CD4-positive, alpha-beta memory T cell (primary cell): Measurements from ENCODE around the gene FAR2. TPM values are rescaled to one million over a fixed set of nuclear protein-coding genes. Genes with fewer than 3 reads are reported as not detected.
"Not testable (repeated sequence)": the region's sequence is repeated elsewhere in the genome, so short reads cannot be mapped to it uniquely, and the experiment has no call there.

Experiments
- CTCF ChIA-PET: fragments of 350-600 bp; sonication (Branson Sonifier 250); formaldehyde crosslinking; loops from one replicate; lab custom pipeline; 2021; ENCODE audit warnings: inconsistent platforms; ENCODE audit not compliant: partially characterized antibody; lab: Charles Lee
- POLR2A ChIA-PET: fragments of 350-600 bp; sonication (Branson Sonifier 250); formaldehyde crosslinking; loops from one replicate; lab custom pipeline; 2021; ENCODE audit not compliant: partially characterized antibody; lab: Charles Lee
- DNase-seq, 5 donors: peaks; one replicate each; pipeline versions ENCODE4 v3.0.0 to v3.0.0-alpha.2; 2020 to 2022; ENCODE audit warnings: mixed read lengths in 1 of 5
- H3K27ac ChIP-seq: one replicate; pipeline ENCODE4 v1.7.0; 2013; ENCODE audit warnings: low read depth, low read length
- H3K27me3 ChIP-seq: 2 replicates; pipeline ENCODE4 v1.7.0; 2013; ENCODE audit warnings: mild to moderate bottlenecking, low read length, moderate library complexity; ENCODE audit not compliant: insufficient read depth
- H3K36me3 ChIP-seq: 2 replicates; pipeline ENCODE4 v1.7.0; 2013; ENCODE audit warnings: mild to moderate bottlenecking, low read length, moderate library complexity; ENCODE audit not compliant: insufficient read depth
- H3K4me1 ChIP-seq: 2 replicates; pipeline ENCODE4 v1.7.0; 2013; ENCODE audit warnings: mild to moderate bottlenecking, low read length, moderate library complexity; ENCODE audit not compliant: insufficient read depth
- H3K4me3 ChIP-seq, 2 donors: one replicate each; pipeline ENCODE4 v1.7.0; 2013; ENCODE audit warnings: low read length in 2 of 2, mild to moderate bottlenecking in 1 of 2
- H3K9me3 ChIP-seq, 2 donors: one replicate each; pipeline ENCODE4 v1.7.0; 2013; ENCODE audit warnings: low read length in 2 of 2, control low read depth in 1 of 2; ENCODE audit not compliant: control insufficient read depth in 1 of 2
- H3K27ac Mint-ChIP-seq, 7 donors: one replicate each; pipeline ENCODE4 v1.8.0; 2020 to 2021; ENCODE audit warnings: mixed read lengths in 7 of 7, mild to moderate bottlenecking in 6 of 7, inconsistent platforms in 3 of 7, moderate library complexity in 3 of 7
- H3K27me3 Mint-ChIP-seq, 2 donors: one replicate each; pipeline ENCODE4 v1.8.0; 2020 to 2021; ENCODE audit warnings: mixed read lengths in 2 of 2
- H3K36me3 Mint-ChIP-seq, 2 donors: one replicate each; pipeline ENCODE4 v1.8.0; 2020 to 2021; ENCODE audit warnings: mixed read lengths in 2 of 2, inconsistent platforms in 1 of 2, mild to moderate bottlenecking in 1 of 2
- H3K4me1 Mint-ChIP-seq, 4 donors: one replicate each; pipeline ENCODE4 v1.8.0; 2020 to 2021; ENCODE audit warnings: mixed read lengths in 4 of 4, mild to moderate bottlenecking in 1 of 4
- H3K4me3 Mint-ChIP-seq, 8 donors: one replicate each; pipeline ENCODE4 v1.8.0; 2020 to 2021; ENCODE audit warnings: mixed read lengths in 8 of 8, mild to moderate bottlenecking in 7 of 8, moderate library complexity in 6 of 8, inconsistent platforms in 3 of 8
- H3K9me3 Mint-ChIP-seq, 8 donors: one replicate each; pipeline ENCODE4 v1.8.0; 2020 to 2021; ENCODE audit warnings: mixed read lengths in 8 of 8, mild to moderate bottlenecking in 5 of 8, inconsistent platforms in 3 of 8, moderate library complexity in 1 of 8
- intact Hi-C: fragments of 100-400 bp; cut with micrococcal nuclease; formaldehyde crosslinking; loops from one replicate; pipeline ENCODE4 v1.15.1; 2023
- polyA plus RNA-seq, 2 donors: library from polyadenylated mRNA; unstranded; fragments of 300-500 nt; fragmentation: Illumina TruSeq; gene quantifications; one replicate each; pipeline ENCODE4 v1.2.3, GENCODE V29; 2021
- total RNA-seq, 2 experiments: library from RNA; stranded (reverse); gene quantifications; one replicate each; pipeline ENCODE4 v1.2.3, GENCODE V29; 2021

The FAR2 gene
- total and polyA plus RNA-seq, 4 experiments from 2014 or later: 6.2 to 10.6 (median 10.0) TPM

GRCh38 chr12:29374913-29375312 lies 225.8 kb downstream of the FAR2 start:
- Mint-ChIP-seq H3K4me3 (no peak overlapping the region), H3K27ac (no peak overlapping the region), H3K4me1 (peaks cover 24 to 41% (median 32%) of the 10 kb centered on the region in 4 donors), H3K36me3 (peaks cover 9 to 16% of the 10 kb centered on the region in 2 donors), H3K27me3 (no peaks in the 10 kb centered on the region), H3K9me3 (no peaks in the 10 kb centered on the region)
- Histone ChIP-seq H3K9me3 (no peaks in the 10 kb centered on the region), H3K27ac (no peak overlapping the region), H3K4me1 (peaks cover 30% of the 10 kb centered on the region), H3K27me3 (no peaks in the 10 kb centered on the region), H3K36me3 (no peaks in the 10 kb centered on the region), H3K4me3 (no peak overlapping the region)
- ChIA-PET POLR2A (no interaction called here), CTCF (interaction anchor here (1.6 to 2.4 kb wide), 2 partner anchors 53 to 57 kb away, joined by 3 to 9 read pairs; no protein-coding TSS in a partner anchor)
- intact Hi-C loops: no loop called here
- DNase-seq: no peak

GRCh38 chr12:29376118-29376517 lies 227.0 kb downstream of the FAR2 start:
- no peak overlapping the region for H3K4me3 Mint-ChIP-seq
- peaks cover 27 to 50% (median 40%) of the 10 kb centered on the region in 4 donors for H3K4me1 Mint-ChIP-seq
- H3K9me3 Mint-ChIP-seq: no peaks in the 10 kb centered on the region
- Histone ChIP-seq H3K9me3 (no peaks in the 10 kb centered on the region), H3K27ac (no peak overlapping the region), H3K36me3 (no peaks in the 10 kb centered on the region), H3K4me3 (no peak overlapping the region), H3K27me3 (no peaks in the 10 kb centered on the region), H3K4me1 (peaks cover 35% of the 10 kb centered on the region)
- peaks cover 8 to 18% of the 10 kb centered on the region in 2 donors for H3K36me3 Mint-ChIP-seq
- intact Hi-C loops: no loop called here
- H3K27ac Mint-ChIP-seq: peak overlapping the region in 3 of 7 donors; percentile 5 to 67 (median 17)
- H3K27me3 Mint-ChIP-seq: no peaks in the 10 kb centered on the region
- ChIA-PET CTCF (interaction anchor here (1.3 to 2.4 kb wide), 3 partner anchors 21 to 56 kb away, joined by 3 to 9 read pairs (median 3); no protein-coding TSS in a partner anchor), POLR2A (interaction anchor here (0.9 kb wide), 1 partner anchor 14 kb away, joined by 7 read pairs; no protein-coding TSS in a partner anchor)
- DNase-seq: no peak

- Histone ChIP-seq H3K4me1 (peaks cover 27% of the 10 kb centered on the region), H3K36me3 (no peaks in the 10 kb centered on the region), H3K27ac (peak within 1 kb of the TSS; percentile 95), H3K9me3 (no peaks in the 10 kb centered on the region), H3K4me3 (peak within 1 kb of the TSS; percentile 92 to 100), H3K27me3 (no peaks in the 10 kb centered on the region)
- peak within 1 kb of the TSS; percentile 89 to 98 (median 94) for H3K4me3 Mint-ChIP-seq
- H3K27me3 Mint-ChIP-seq: no peaks in the 10 kb centered on the region
- H3K4me1 Mint-ChIP-seq: peaks cover 24 to 57% (median 46%) of the 10 kb centered on the region in 4 donors
- H3K9me3 Mint-ChIP-seq: no peaks in the 10 kb centered on the region
- peak within 1 kb of the TSS; percentile 94 to 99 (median 98) for H3K27ac Mint-ChIP-seq
- CTCF ChIA-PET: interaction anchor here (1.4 to 1.6 kb wide), 2 partner anchors 47 to 277 kb away, joined by 6 to 12 read pairs; no protein-coding TSS in a partner anchor
- intact Hi-C loops: loop anchor here (1.0 to 5.0 kb wide), 6 partner anchors 9 to 1946 kb away; partner anchors contain the start of genes IPO8 and SINHCAF
- peaks cover 4 to 16% of the 10 kb centered on the region in 2 donors for H3K36me3 Mint-ChIP-seq
- POLR2A ChIA-PET: interaction anchor here (0.6 to 2.2 kb wide), 20 partner anchors 9 to 1945 kb away, joined by 3 to 38 read pairs (median 4); partner anchors contain the start of genes CAPRIN2, CCDC91, IPO8 and SINHCAF
- peak; percentile 93 to 96 (median 96) for DNase-seq
These were observed 231.8 kb downstream of the FAR2 start, which contains the start of gene ERGIC2 for GRCh38 chr12:29380536-29381523. ERGIC2 (minus strand) TSS chr12:29381172; CDS start chr12:29371633, 9,539 bp downstream.

- peak overlapping the region in 6 of 8 donors; percentile 16 to 98 (median 70) for H3K4me3 Mint-ChIP-seq
- peak overlapping the region in 6 of 7 donors; percentile 64 to 99 (median 94) for H3K27ac Mint-ChIP-seq
- no peaks in the 10 kb centered on the region for H3K27me3 ChIP-seq
- H3K9me3 ChIP-seq: no peaks in the 10 kb centered on the region
- H3K4me1 ChIP-seq: peaks cover 25% of the 10 kb centered on the region
- H3K27ac ChIP-seq: peak overlapping the region; percentile 95
- CTCF ChIA-PET: no interaction called here
- H3K9me3 Mint-ChIP-seq: no peaks in the 10 kb centered on the region
- no peak overlapping the region for H3K4me3 ChIP-seq
- POLR2A ChIA-PET: no interaction called here
- no peaks in the 10 kb centered on the region for H3K36me3 ChIP-seq
- peaks cover 0 to 16% of the 10 kb centered on the region in 2 donors for H3K36me3 Mint-ChIP-seq
- intact Hi-C loops: loop anchor here (5.0 kb wide), 1 partner anchor 1945 kb away; the partner anchor contains the start of gene SINHCAF
- H3K27me3 Mint-ChIP-seq: no peaks in the 10 kb centered on the region
- no peak for DNase-seq
- peaks cover 16 to 43% (median 33%) of the 10 kb centered on the region in 4 donors for H3K4me1 Mint-ChIP-seq
These were observed 233.2 kb downstream of the FAR2 start for GRCh38 chr12:29382251-29382650.

GRCh38 chr12:29385194-29385593 lies 236.1 kb downstream of the FAR2 start:
- H3K27me3 Mint-ChIP-seq, H3K4me3 Mint-ChIP-seq, H3K27ac Mint-ChIP-seq, POLR2A ChIA-PET, H3K4me3 ChIP-seq, H3K9me3 Mint-ChIP-seq, intact Hi-C loops, H3K9me3 ChIP-seq, H3K27me3 ChIP-seq, H3K27ac ChIP-seq, DNase-seq, H3K36me3 ChIP-seq: not testable (repeated sequence)
- H3K36me3 Mint-ChIP-seq: peaks cover 0 to 12% of the 10 kb centered on the region in 2 donors
- H3K4me1 Mint-ChIP-seq: peaks cover 8 to 29% (median 20%) of the 10 kb centered on the region in 4 donors
- CTCF ChIA-PET: interaction anchor here (1.4 kb wide), 1 partner anchor 42 kb away, joined by 5 read pairs; no protein-coding TSS in a partner anchor
- H3K4me1 ChIP-seq: peaks cover 15% of the 10 kb centered on the region
